ACHN (cell line): Measurements from ENCODE around the gene RHBDF1.

Experiments used
- DNase-seq: peaks from one replicate; pipeline ENCODE4 v3.0.0-alpha.2; 2015
- in situ Hi-C: cut with HindIII; loops from 2 replicates; pipeline ENCODE4 v1.10.0; 2017; ENCODE audit warnings: low sequenced_read_pairs, low pct_ligation_motif_present, low pct_unique_long_range_greater_than_20kb

The RHBDF1 gene

GRCh38 chr16:72561-73548 is at the start of gene RHBDF1:
RHBDF1 (minus strand) TSS chr16:72631; CDS start chr16:65015, 7,616 bp downstream.
- in situ Hi-C loops: no loop called here
- peak; percentile 78 for DNase-seq

- no peak for DNase-seq
- in situ Hi-C loops: no loop called here
These were observed 48.3 kb upstream of the RHBDF1 start for GRCh38 chr16:120756-121155.

GRCh38 chr16:119835-120491 is 47.5 kb upstream of the RHBDF1 start:
- DNase-seq: no peak
- in situ Hi-C loops: no loop called here

- DNase-seq: no peak
- in situ Hi-C loops: no loop called here
These were observed 46.9 kb upstream of the RHBDF1 start for GRCh38 chr16:119295-119694.

- in situ Hi-C loops: no loop called here
- DNase-seq: no peak
These were observed 46.4 kb upstream of the RHBDF1 start for GRCh38 chr16:118857-119256.

- in situ Hi-C loops: no loop called here
- peak; percentile 72 for DNase-seq
These were observed 45.2 kb upstream of the RHBDF1 start for GRCh38 chr16:117379-118365.

- in situ Hi-C loops: no loop called here
- DNase-seq: no peak
These were observed 43.6 kb upstream of the RHBDF1 start for GRCh38 chr16:116015-116414.

- in situ Hi-C loops: no loop called here
- no peak for DNase-seq
These were observed 41.9 kb upstream of the RHBDF1 start for GRCh38 chr16:114327-114726.

GRCh38 chr16:112153-112840 is 39.9 kb upstream of the RHBDF1 start:
- DNase-seq: no peak
- in situ Hi-C loops: no loop called here

GRCh38 chr16:106623-107324 is 34.3 kb upstream of the RHBDF1 start:
- in situ Hi-C loops: no loop called here
- DNase-seq: peak; percentile 80

GRCh38 chr16:105521-105920 is 33.1 kb upstream of the RHBDF1 start:
- in situ Hi-C loops: no loop called here

GRCh38 chr16:104928-105327 is 32.5 kb upstream of the RHBDF1 start:
- no peak for DNase-seq
- in situ Hi-C loops: no loop called here

More at GRCh38 chr16:105521-105920, 33.1 kb upstream of the RHBDF1 start:
- DNase-seq: no peak

GRCh38 chr16:104355-104754 is 31.9 kb upstream of the RHBDF1 start:
- in situ Hi-C loops: no loop called here

GRCh38 chr16:102060-102855 is 29.8 kb upstream of the RHBDF1 start:
- in situ Hi-C loops: no loop called here
- DNase-seq: no peak

More at GRCh38 chr16:104355-104754, 31.9 kb upstream of the RHBDF1 start:
- DNase-seq: no peak

GRCh38 chr16:101586-101985 is 29.2 kb upstream of the RHBDF1 start:
- in situ Hi-C loops: no loop called here
- DNase-seq: no peak

- no peak for DNase-seq
- in situ Hi-C loops: no loop called here
These were observed 28.6 kb upstream of the RHBDF1 start for GRCh38 chr16:100989-101388.

GRCh38 chr16:97822-98221 is 25.4 kb upstream of the RHBDF1 start:
- in situ Hi-C loops: no loop called here
- DNase-seq: peak; percentile 49
